ENCODE measurements around the gene TASOR.
A peak's percentile ranks its signal among the peaks of the same experiment; 100 is the strongest.
"Not testable (repeated sequence)": the region's sequence is repeated elsewhere in the genome, so short reads cannot be mapped to it uniquely, and the experiment has no call there.

TASOR gene, protein sequence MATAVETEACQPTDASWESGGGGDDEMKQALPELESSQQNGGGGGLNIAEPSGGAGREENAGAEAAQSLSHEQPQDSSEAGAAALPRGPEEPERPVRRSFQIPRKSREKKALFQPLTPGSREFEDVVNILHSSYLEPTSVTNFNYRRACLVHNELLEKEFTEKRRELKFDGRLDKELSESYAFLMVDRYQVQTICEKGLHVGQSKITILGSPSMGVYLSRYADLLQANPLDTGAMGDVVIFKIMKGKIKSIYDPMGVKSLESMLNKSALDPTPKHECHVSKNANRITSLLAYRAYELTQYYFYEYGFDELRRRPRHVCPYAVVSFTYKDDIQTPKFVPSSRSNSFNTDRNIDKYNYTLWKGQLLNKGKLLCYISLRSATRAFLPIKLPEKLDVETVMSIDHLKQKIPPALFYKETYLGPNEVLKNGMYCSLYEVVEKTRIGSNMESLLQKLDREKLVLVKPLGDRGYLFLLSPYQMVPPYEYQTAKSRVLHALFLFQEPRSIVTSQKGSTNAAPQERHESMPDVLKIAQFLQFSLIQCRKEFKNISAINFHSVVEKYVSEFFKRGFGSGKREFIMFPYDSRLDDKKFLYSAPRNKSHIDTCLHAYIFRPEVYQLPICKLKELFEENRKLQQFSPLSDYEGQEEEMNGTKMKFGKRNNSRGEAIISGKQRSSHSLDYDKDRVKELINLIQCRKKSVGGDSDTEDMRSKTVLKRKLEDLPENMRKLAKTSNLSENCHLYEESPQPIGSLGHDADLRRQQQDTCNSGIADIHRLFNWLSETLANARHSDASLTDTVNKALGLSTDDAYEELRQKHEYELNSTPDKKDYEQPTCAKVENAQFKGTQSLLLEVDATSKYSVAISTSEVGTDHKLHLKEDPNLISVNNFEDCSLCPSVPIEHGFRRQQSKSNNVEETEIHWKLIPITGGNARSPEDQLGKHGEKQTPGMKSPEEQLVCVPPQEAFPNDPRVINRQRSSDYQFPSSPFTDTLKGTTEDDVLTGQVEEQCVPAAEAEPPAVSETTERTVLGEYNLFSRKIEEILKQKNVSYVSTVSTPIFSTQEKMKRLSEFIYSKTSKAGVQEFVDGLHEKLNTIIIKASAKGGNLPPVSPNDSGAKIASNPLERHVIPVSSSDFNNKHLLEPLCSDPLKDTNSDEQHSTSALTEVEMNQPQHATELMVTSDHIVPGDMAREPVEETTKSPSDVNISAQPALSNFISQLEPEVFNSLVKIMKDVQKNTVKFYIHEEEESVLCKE (N-terminal part only)

DNA sequence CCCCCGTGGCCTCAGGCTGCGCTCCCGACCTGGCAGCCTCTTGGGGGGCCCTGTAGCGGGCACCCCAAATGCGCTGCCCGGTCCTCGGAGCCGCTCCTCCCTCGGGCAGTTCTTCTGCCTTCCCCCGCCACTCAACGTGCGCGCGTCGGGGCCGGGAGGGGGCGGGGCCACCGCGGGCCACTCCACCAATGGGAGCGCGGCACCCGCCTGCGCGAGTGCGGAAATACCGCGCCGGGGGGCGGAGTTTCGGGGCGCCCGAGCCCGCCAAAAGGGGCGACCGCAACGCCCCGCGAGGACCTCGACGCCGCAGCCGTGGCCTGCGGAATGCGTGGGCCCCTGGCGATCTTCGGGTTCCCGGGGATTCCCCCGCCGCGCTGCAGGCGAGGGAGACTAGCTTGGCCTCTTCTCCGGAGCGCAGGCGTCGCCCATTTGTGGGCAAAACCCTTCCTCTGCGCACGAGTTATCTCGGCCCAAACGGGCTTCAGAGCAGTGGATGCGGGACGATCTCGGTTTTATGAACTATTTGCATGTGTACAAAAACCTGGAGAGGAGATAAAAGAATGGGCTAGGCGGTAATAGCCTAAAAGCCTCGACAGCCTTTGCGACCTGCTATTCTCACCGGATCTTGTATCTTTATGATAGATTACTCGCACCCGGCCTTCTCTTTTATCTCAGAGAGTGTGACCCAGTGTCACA, at the start of gene TASOR:
Gene TASOR, minus strand, starts transcription at position 144 of the 696 bp plus-strand sequence. CDS start 259 bp downstream, outside the sequence.
- peak; percentile 41 to 75 for DNase-seq

DNA sequence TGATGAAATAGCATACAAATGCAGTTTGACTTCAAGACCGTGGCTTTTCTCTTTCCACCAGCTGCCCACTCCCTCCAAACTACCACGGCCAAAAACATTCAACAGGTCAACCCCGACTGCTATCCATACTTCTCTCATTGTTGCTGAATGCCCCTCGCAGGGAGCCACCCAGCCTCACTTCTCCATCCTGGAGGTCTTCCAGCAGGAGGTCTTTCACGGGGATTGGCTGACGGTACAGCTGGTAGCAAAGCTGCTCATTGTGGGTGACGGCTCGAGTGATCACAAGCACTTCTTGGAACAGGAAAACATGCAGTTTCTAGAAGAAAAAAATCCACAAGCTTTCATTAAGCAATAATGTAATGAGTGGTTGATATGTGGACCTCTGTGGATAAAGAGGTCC, 49.0 kb upstream of the TASOR start:
- DNase-seq = no peak

DNA sequence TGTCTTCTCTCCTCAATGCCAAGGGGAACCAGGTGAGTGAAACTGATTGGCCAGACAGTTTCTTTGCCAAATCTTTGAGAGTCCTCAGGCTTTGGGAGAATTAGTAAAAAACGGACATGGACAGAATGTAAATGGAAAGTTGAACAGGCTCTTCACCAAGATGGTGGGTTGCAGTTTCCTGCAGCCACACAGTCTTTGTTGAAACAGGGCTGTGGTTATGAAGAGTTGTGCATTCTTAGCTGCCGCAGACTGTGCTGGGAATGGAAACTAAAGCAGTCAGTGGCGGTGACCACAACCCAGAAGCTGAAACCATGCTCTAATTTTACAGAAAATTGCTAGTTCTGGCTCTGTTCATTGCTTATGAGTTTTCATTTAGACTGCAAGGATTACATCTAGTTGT, 42.1 kb upstream of the TASOR start:
- no peak for DNase-seq

DNA sequence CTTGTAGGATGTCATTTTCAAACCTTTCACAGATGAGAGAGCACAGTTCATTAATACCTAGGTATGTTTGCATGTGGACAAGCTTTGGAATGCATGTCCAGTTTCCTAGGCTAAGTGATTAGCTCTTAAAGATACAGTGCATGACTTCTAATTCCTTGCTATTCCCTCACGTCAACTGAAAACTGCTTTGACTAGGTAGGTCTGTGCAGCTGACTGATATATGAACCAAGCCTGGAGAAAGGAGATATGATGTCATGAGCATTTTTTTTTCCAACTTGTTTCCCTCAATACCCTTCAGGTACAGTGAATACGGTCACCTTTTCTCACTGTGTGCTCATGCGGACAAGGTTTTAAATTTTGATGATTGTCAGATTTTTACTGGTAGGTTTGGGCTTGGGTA, 41.6 kb upstream of the TASOR start:
- no peak for DNase-seq

DNA sequence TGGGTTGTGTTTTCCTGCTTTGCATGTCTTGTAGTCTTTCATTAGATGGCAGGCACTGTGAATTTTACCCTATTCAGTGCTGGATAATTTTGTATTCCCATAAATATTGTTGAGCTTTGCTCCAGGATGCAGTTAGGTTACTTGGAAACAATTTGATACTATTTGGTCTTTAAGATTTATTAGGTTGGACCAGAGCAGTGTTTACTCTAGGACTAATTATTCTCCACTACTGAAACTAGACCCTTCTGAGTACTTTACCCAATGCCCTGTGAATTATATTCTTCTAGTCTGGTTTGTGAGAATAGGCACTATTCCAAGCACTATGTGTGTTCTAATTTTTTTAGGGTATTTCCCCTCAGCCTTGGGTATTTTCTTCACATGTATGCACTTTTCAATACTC, 37.8 kb upstream of the TASOR start:
- DNase-seq = no peak

DNA sequence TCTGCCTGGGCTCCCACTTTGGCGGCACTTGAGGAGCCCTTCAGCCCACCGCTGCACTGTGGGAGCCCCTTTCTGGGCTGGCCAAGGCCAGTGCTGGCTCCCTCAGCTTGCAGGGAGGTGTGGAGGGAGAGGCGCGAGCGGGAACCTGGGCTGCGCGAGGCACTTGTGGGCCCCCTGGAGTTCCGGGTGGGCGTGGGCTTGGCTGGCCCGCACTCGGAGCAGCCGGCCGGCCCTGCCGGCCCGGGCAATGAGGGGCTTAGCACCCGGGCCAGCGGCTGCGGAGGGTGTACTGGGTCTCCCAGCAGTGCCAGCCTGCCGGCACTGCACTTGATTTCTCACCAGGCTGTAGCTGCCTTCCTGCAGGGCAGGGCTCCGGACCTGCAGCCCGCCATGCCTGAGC, 35.7 kb upstream of the TASOR start:
- DNase-seq = not testable (repeated sequence)

DNA sequence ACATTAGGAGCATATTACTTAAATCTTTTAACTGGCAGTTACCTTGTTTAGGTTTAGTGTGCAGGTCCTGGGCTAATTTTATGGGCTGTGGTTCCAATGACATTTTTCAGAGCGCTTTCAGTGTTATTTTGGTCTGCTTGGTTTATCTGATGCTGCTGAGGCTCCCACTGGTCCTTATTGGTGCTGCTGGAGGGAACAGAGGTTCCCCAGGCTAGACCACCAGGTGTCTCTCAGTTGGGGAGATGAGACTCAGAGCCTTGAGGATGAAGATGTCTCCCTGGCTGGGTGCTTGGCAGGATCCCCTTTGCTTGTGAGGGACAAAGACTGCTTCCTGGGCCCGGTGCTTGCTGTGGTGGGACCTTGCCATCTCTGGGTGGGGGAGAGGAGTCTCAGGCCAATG, 28.3 kb upstream of the TASOR start:
- no peak for DNase-seq

DNA sequence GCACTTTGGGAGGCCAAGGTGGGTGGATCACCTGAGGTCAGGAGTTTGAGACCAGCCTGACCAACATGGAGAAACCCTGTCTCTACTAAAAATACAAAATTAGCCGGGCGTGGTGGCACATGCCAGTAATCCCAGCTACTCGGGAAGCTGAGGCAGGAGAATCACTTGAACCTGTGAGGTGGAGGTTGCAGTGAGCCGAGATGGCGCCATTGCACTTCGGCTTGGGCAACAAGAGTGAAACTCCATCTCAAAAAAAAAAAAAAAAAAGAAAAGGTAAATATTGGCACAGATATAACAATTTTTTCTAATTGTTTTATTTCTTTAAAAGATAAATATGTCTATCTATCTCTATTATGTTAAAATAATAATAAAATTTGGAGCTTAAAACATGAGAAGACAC, 24.3 kb upstream of the TASOR start:
- not testable (repeated sequence) for DNase-seq

DNA sequence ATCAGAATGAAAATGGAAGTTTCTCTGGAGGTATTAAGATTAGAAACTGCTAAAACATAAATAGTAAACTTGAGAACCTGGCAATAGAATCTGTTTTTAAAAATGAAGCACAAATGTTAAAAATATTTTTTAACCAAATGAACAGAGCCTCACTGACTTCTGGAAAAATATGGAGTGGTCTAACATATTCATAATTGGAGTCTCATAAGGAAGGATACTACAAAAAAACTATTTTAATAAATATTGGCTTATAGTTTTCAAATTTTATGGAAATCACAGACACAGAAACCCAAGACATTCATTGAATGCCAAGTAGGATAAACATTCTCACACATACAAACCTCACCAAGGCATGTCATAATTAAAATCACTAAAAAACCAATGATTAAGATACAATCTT, 23.6 kb upstream of the TASOR start:
- DNase-seq = no peak

DNA sequence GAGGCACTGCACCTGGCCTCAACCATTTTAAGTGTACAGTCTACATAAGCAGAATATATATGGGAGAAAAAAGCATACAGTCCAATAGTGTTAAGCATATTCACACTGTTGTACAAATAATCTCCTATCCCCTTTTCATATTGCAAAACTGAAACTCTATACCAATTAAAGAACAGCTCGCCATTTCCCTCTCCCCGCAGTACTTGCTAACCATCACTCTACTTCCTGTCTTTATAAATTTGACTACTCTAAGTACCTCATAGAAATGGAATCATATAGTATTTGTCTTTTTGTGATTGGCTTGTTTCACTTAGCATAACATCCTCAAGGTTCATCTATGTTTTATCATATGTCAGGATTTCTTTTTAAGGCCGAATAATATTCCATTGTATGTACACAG, 21.6 kb upstream of the TASOR start:
- DNase-seq = no peak

DNA sequence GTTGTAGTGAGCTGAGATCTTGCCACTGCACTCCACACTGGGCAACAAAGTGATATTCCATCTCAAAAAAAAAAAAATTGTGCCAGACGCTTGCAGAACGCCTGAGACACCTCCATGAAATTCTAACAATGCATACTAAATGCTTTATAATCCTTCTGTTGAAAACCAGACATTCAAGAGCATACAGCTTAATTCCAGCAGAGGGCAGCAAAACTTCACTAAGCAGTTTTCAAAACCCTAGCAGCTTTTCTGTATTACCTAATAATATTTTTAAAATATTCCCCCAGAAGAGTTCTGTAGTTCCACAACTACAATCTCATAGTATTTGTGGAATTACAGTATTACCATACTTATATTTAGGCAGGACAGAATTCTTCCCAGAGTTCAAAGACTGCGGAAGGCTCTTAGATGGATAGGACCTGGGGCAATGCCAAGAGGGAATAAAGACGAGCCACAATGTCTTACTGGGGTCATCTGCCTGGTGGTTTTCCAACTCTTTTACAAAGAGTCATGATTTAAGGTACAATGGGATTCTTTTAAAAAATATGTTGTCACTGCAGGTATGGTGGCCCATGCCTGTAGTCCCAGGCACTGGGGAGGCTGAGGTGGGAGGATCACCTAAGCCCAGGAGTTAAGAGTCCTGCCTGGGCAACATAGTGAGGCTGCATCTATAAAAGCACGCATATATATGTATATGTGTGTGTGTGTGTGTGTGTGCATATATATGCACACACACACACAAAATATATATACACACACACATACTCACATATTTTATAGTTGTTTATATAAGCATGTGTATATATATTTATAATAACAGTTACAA, 19.6 kb upstream of the TASOR start:
- DNase-seq = peak; percentile 17 to 77

DNA sequence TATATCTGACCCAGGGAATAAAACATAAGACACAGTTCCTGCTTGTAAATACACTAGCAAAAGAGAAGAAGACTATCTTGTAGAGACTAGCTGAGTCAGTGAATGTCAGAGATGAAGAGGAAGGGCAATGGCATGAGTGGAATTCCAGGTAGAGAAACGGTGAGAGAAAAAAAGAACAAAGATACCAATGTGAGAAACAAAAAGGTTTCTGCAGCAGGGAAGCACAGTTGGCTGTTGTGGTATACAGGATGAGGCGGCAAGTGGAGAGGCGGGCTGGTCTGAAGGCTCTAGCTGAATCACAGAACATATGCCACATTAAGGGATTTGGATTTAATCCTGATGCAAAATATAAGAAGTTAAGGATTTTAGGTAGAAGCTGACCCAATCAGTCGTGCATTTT, 17.1 kb upstream of the TASOR start:
- DNase-seq = no peak

DNA sequence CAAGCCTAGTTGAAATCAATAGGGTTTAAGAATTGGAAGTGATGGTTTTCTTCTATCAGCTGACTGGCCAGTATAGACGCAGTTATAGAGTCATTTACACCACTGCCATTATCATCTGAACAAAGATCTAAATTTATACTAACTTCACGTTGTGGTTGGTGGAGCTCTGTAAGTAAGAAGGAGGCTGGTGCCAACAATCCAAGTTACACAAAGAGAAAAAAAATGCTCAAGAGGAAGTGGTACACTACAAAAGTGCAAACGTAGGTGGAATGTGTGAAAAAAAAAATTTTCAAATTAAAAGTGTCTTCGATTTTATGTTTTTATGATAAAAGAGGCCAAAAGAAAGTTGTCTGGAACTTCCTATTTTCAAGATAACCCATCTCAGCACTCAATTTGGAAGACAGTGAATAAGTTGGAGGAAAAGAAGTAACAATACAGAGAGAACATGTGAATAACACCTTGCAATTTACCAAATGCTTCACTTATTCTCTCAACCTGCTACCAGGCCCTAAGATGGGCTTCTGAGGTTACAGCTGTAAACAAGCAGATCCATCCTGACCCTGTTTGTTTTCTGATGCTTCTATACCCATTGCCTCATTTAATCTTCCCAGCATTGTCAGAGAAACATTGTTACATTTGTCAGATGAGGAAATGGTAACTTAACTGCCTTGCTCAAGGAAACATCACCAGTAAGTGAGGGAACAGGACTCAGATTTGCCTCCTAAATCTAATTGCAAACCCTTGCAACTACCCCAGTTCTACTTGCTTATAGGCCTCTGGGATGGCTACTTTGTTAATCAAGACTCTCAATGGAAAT, 12.0 kb upstream of the TASOR start:
- DNase-seq = no peak

DNA sequence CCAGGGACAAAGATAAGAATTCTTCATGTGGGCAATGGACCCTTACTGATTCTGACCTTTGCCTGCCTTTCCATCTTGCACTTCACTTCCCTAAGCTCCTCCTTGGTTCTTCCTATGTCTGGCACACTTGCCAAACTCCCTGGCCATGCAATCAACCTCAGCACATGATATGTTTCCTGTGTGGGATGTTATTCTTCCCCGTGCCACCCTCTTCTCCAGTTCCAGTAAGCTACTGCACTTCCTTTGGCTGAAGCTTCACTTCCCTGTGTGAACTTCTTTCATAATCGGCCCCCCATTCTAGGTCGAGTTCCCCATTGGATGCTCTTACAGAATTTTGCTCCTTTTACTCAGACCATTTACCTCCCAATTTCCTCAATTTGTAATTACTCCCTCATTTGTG, 10.7 kb upstream of the TASOR start:
- DNase-seq = no peak

DNA sequence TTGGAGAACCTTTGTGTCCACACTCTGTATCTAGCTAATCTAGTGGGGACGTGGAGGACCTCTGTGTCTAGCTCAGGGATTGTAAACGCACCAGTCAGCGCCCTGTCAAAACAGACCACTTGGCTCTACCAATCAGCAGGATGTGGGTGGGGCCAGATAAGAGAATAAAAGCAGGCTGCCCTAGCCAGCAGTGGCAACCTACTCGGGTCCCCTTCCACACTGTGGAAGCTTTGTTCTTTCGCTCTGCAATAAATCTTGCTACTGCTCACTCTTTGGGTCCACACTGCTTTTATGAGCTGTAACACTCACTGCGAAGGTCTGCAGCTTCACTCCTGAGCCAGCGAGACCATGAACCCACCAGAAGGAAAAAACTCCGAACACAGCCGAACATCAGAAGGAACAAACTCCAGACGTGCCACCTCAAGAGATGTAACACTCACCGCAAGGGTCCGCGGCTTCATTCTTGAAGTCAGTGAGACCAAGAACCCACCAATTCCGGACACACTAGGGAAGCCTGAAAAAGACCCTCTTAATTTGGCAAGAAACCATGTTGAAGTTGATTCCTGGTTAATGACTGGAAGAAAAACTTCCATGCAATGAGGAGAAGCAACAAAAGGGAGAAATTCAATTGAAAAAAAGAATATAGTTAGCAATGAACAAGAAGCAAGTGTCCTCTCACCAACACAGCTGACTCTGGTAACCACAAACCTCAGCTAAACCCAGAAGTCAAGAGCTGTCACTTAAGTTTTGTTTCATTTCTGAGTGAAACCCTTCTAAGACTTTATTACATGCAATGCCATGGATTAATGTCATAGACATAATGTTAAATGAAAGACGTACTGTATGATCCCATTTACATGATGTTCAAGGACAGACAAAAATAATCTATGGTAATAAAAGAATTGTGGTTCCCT, 9.7 kb upstream of the TASOR start:
- DNase-seq = not testable (repeated sequence)

DNA sequence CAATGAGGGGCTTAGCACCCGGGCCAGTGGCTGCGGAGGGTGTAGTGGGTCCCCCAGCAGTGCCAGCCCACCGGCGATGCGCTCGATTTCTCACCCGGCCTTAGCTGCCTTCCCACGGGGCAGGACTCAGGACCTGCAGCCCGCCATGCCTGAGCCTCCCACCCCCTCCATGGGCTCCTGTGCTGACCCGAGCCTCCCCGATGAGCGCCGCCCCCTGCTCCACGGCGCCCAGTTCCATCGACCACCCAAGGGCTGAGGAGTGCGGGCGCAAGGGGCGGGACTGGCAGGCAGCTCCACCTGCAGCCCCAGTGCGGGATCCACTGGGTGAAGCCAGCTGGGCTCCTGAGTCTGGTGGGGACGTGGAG, 8.9 kb upstream of the TASOR start:
- DNase-seq = not testable (repeated sequence)

DNA sequence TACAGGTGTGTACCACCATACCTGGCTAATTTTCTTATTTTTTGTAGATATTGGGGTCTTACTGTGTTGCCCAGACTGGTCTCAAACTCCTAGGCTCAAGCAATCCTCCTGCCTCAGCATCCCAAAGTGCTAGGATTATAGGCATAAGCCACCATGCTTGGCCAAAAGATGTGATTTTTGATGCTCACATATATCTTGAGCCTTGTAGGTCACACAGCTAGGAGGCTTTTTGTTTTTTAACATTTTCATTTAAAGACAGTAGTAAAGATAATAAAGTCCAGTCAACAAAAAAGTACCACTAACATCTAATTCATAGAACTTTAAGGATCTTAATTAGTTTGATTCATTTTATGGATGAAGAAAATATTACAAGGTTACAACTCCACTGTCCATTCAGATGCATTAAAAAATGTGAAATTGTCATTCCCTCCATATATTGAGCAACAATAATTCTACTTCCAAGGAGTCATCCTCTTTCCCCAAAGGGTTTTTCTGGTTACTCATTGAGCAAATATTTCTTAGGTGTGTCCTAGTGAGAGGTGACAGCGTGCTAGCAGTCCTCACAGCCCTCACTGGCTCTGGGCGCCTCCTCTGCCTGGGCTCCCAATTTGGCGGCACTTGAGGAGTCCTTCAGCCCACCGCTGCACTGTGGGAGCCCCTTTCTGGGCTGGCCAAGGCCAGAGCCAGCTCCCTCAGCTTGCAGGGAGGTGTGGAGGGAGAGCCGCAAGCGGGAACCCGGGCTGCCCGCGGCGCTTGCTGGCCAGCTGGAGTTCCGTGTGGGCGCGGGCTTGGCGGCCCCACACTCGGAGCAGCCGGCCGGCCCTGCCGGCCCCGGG, 8.3 kb upstream of the TASOR start:
- DNase-seq = no peak

DNA sequence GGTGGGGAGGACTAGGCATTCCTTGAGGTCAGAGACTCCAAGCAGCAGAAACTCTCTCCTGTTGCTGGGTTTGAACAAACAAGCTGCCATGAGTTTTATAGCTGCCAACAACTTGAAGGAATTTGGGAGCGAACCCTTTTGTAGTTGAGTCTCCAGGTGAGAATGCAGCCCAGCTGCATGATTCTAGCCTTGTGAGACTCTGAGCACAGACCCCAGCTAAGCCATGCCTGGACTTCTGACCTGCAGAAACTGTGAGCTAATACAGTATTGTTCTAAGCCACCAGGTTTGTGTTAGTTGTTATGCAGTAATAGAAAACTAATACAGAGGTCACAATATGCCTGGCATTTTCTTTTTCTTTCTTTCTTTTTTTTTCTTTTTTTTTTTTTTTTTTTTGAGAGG, 6.2 kb upstream of the TASOR start:
- no peak for DNase-seq

DNA sequence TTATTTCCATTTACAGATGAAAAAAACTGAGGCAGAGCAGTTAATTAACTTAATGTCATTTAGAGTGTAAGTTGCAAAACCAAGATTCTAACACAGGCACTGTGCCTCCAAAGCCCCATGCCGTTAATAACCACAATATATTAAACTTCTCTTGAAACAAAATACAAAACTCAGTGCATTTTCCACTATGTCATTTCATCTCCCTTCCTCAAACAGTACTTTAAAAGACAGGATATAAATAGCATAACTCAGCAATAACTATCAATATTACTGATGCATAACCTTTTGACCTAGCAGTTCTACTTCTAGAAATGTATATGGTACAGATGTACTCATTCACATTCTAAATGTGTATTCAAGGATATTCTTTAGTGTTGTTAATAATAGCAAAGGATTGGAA, 5.1 kb upstream of the TASOR start:
- DNase-seq = no peak
